ENCODE results near the gene DRC1.
"Not testable (repeated sequence)": the region's sequence is repeated elsewhere in the genome, so short reads cannot be mapped to it uniquely, and the experiment has no call there.

The DRC1 gene

DNA sequence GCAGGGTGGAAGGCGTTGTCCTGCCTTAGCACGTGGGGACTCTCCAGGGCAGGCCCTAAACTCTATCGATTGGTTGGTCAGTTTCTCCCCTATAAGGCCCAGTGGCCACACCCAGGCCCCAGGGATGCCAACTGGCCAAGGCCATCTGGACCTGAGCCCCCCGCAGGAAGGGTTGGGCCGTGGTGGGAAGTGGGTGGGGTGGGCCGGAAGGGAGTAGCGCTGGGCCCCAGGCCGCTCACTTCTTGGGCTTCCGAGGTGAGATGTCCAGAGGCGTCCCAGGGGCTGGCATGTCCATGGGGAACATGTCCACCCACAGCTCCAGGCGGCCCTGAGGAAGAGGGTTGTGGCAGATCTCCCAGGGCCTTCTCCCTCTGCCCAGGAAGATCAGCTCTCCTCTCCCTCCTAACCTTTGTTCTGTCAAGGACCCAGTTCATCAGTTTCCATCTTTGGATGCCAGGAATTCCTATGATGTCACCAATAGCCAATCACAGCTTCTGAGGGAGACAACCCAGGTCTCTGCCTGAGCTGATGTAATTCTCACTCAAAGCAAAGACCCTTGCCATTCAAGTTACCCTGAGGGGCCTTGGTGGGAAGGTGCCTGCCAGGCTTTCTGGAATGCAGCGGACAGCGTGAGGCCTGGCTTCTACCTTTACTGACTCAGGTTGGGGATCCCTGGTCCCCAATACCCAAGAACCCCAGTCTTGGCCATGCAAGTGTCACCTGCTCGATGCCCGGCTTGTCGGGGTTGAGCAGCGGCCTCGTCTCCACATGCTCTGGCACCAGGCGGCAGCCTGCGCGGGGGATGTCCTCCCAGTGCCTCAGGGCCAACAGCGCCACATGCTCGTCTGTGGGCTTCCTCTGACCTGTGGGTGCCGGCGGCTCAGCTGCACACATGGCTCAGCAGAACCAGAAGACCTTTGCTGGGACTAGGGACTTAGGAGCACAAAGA lies 61.8 kb downstream of the DRC1 start:
- DNase-seq (ENCODE audit: low spot score) = no peak

DNA sequence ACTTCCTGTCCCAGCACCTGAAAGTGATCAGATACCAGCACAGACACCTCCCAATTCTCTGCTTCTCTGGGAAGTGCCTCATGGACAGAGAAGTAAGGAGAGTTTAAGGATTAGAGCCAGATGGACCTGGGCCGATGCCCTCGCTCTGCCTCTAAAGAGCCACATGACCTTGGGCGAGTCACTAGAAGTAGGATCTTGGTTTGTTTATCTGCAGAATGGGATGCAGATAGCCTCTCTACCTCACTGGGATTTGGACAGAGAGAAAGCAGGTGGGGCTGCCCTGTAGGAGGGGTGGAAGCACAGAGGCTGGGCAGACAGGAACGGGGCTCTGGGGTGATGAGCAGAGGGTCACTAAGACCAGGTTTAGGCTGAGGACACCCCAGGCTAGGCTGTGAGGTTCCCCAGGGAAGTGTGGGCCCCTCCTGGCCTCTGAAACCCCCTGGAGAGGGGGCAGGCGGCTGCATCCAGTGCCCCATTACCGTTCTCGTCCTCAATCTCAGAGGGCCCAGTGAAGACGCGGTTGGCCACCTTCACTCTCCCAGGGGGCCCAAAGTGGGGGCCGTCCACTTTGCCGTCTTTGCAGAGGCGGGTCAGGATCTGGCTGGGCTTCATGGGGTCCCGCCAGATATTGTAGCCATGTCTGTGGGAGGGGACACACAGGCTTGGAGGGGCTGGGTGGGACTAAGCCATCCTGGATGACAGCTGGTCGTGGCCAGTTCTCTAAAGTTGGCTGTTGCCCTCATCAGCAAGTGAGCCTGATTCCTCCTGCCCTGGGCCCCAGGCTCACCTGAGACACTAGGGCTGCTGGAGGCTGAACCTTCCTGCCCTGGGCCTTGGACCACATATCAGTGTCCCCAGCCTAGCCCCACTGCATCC lies 62.9 kb downstream of the DRC1 start:
- DNase-seq (ENCODE audit: low spot score) = no peak

DNA sequence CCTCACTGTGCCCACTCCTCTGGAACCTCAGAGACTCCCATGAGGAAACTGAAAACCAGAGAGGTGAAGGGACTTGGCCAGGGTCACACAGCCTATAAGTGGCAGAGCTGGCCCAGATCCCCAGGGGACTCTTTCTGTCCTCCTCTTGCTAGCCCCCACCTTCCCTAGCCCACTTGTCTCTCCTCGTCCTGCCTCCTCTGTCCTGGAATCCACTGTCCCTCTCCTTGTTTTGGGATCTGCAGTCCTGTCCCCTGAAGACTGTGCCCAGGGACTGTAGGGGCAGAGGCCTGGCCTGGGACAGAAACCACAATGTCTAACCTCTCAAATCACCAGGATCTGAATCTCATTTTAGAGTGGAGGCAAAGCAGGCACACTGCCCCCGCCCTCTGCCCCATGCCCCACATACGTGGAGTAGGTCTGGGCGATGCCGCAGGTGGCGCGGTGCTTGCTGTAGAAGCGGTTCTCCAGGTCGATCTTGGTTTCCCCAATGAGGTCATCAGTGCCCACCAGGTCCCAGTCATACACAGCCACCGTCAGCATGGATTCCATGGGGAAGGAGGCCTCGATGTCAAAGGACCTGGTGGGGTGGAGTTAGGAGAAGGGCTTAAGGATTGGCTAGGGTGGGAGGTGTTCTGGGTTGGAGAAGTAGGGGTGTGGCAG lies 63.7 kb downstream of the DRC1 start:
- DNase-seq (ENCODE audit: low spot score) = no peak

DNA sequence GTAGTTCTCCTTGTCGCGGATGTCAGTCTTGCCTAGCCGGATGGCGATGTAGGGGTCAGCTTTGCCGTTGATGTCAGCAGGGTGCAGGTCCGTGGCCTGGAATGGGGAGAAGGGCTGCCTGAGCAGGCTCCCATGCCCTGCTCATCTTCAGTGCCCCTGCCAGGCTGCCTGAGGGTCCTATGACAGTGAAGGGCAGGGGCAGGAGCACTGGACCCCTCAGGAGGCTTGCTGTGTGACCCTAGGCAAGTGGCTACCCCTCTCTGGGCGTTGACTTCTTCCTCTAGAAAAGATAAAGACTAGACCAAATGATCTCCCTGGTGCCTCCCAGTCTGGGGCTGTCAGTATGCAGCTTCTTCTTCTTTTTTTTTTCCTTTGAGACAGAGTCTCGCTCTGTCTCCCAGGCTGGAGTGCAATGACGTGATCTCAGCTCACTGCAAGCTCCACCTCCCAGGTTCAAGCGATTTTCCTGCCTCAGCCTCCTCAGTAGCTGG lies 64.3 kb downstream of the DRC1 start:
- no peak for DNase-seq (ENCODE audit: low spot score)

DNA sequence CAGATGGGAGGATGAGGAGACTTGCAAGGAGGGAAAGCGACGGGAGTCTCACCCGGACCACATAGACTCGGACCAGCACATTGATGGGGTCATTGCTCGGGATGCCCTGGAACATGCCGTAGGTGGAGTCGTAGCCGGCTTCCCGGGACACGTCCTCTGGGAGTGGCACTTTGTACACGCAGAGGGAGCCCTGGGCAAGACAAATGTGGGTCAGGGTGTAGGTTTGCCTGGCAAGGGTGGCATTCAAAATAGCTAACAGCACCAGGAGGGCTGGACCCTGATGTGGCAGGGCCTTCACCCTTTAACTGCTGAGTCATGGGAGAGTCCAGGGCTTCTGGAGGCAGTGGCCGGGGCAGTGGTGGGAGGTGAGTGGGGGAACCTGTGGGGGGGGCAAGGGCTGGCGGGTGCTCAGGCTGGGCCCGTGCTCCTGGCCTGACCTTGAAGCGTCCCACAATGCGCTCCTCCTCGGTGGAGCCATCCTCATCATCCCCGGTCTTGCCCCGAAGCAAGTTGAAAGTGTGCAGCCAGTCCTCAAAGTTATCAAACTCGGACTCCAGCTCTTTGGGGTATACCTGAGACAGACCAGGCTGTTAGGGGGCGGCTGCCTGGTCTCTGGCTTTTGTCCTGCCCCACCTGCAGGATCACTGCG lies 65.1 kb downstream of the DRC1 start:
- DNase-seq (ENCODE audit: low spot score) = no peak

DNA sequence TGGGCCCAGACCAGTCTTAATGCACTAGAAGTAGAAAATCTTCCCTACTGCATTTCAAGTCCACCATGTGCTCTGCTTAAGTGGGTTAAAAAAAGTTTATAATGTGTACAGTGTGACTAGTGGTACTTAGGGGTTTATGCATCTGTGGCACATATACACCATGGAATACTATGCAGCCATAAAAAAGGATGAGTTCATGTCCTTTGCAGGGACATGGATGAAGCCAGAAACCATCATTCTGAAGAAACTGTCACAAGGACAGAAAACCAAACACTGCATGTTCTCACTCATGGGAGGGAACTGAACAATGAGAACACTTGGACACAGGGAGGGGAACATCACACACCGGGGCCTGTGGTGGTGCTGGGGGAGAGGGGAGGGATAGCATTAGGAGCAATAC lies 66.8 kb downstream of the DRC1 start:
- DNase-seq (ENCODE audit: low spot score) = not testable (repeated sequence)

DNA sequence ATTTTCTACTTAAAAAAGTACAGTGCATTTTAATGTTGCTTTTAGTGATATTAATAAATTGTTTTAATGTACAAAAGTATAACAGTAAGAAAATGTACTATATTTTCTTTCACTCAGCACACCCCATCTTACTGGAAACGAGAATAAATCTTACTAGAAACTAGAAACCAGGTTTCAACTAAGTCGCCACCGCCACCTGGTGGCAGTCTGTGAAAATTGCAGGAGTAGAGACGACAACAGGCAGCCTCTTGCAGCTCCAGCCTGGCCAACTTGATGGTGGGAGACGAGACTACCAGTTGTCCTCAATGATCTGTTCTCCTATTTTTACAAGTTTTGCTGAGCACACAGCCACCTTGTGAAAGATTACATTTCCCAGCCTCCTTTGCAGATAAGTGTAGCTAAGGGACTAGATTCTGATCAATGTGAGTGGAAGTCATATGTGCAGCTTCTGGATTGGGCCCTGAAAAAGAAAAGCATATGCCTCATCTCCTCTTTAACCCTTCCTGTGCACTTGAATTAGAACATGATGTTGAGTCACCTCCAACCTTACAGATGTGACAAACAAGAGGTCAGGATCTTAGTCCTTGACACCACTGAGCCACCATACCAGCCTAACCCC lies 67.5 kb downstream of the DRC1 start:
- peak; percentile 15 for DNase-seq (ENCODE audit: low spot score)

DNA sequence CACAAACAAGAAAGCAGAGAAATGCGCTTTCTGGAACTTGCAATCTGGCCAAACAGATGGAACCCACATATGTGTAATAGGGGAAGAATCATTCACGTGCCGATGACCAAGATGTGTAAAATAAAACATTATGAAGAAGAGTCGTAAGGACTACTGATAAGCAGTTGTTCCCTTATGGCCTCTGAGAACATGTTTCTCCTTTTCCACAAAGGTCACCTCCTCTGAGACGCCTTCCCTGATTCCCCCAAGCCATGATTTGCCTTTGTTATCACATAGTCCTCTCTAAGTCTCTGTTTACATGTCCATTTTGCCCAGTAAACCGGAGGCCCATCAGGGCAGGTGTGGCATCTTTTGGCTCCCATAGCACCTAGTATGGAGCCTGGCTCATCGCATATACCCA lies 68.2 kb downstream of the DRC1 start:
- DNase-seq (ENCODE audit: low spot score) = no peak

DNA sequence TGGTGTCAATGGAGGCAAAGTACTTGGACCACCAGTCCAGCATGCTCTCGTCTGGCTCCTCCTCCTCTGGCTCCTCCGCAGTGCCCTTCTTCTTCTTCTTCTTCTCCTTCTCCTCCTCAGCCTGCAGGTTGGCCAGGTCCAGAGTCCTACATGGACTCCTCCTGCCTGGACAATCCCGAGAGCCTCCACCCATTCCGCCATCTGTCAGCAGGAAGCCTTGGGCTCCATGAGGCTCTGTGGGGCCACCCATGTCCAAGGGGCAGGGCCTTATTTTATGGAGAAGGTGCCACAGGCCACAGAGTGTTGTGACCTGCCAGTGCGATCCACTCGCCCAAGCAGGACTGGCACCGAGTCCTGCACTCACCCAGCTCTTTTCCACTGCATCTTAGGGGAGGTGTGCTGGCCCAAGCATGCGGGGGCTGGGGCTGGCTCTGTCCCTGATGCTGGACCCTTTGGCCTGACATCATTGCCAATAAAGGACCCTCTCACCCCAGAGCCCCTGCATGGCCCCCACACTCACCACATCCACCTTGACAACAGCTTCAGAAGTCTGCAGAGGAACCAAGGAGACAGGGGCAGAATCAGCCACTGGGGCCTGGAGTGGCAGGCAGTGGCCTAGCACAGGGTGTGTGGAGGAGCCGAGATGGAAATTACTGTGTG lies 69.0 kb downstream of the DRC1 start:
- no peak for DNase-seq (ENCODE audit: low spot score)

DNA sequence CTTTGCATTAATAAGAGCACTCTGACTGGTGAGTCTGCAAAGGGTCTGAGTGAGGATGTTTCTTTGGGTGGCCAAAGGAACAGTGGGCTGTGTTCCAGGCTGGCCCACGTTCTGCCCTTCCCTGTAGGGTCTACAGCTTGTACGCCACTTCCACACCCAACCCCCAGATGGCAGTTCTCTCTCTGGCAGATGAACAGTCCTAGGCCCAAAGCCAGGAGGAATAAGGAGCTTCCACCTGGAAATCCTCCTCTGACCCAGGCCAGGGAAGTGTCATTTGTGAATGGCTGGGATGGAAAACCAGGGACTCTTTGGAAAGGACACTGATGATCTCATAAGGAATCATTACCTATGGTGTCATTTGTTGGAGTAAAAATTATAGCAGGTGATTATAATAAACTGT lies 69.6 kb downstream of the DRC1 start:
- no peak for DNase-seq (ENCODE audit: low spot score)

DNA sequence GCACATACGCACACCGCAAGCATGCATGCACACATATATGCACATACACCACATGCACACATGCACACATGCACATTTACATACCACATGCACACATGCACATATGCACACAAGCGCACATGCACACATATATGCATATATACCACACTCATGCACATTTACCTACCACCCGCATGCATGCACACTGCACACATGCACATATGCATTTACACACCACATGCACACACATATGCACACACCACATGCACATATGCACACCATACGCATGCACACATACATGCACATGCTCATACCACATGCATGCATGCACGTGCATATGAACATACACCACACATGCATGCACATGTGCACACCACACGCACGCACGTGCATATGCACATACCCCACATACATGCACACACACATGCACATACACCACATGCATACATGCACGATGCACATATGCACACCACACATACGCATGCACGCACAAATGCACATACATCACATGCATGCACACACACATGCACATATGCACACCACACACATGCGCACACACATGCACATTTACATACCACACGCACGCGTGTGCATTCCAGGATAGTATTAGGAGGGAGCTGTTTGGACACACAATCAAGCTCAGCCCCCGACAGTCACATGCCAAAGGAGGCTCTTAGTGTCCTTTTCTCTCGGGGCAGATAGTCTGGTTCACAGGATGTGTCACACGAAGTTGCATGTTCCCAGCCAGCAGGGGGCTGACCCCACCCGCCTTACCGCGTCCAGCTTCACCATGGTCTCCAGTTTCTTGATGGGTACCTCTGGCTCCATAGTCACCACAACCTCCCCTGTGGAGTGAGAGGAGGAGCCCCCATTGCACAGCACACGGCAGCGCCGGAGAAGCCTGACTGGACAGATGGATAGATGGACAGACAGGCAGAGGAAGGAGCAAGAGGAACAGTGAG lies 70.3 kb downstream of the DRC1 start:
- no peak for DNase-seq (ENCODE audit: low spot score)

DNA sequence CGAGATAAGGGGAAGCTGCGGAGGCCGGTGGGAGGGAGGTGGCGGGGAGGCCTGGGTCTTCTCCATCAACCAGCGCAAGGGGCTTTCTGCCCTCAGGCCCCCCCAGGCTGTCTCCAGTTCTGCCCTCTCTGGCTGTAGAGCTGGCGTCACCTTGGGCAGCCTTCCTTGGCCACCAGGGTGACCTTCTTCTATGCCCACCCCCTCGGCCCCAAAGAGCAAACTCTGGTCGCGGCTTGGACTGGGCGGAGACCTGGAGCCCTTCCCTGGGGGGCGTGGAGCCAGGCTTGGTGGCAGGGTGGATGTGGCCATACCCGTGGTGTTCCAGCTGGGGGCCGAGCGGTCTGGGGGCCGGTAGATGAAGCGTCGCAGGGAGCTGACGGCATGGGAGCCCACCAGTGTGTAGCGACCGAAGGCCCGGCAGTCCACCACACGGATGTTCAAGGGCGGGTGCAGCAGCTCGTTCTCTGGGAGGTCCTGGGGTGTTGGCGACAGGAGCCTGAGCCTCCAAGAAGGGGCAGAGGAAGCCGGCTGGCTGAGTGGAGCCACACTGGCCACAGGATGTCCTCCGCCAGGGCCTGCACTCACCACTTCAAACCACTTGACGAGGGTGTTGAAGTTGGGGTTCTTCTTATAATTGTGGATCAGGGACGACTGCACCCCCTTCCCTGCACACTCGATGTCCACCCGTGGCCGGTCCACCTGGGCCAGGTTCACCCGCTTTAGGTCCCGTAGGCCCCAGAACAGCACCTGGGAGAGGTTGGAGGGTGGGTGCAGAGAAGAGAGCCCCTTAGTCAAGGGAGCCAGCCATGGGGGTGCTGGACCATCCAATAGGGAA lies 71.3 kb downstream of the DRC1 start:
- no peak for DNase-seq (ENCODE audit: low spot score)

DNA sequence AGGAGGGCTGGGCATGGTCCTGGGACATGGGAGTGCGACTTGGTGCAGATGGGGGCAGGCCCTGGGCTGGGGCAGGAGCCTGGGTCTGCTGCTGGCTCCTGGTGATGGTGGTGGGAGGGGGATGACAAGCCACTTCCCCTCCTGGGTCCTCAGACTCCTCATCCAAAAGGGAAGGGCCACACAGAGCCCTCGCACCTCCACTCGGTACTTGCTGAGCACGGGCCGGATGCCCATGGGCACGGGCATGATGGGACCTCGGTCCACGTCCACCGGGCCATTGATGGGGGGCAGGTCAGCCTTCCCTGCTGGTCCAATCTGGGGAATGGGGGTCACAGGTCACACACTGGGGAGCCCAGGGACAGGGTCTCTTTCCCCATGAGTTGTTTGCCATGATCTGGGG lies 72.1 kb downstream of the DRC1 start:
- DNase-seq (ENCODE audit: low spot score) = no peak

DNA sequence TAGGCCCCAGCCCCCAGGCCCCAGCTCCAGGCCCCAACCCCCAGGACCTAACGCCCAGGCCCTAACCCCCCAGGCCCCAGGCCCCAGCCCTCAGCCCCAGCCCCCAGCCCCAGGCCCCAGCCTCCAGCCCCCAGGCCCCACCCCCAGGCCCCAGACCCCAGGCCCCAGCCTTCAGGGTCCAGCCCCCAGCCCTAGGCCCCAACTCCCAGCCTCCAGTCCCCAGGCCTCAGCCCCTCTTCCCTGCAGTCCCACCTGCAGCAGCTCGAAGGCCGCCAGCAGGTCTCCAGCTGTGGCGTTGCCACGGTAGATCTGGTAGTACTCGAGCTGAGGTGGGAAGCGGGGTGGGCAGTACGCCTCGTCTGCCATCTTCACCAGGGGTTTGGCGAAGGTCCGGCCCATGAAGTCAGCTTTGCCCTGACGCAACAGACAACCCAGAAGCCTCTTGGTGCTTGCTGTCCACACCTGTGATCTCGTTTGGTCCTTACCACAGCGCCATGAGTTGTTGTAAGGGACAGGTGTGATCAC lies 72.6 kb downstream of the DRC1 start:
- no peak for DNase-seq (ENCODE audit: low spot score)

DNA sequence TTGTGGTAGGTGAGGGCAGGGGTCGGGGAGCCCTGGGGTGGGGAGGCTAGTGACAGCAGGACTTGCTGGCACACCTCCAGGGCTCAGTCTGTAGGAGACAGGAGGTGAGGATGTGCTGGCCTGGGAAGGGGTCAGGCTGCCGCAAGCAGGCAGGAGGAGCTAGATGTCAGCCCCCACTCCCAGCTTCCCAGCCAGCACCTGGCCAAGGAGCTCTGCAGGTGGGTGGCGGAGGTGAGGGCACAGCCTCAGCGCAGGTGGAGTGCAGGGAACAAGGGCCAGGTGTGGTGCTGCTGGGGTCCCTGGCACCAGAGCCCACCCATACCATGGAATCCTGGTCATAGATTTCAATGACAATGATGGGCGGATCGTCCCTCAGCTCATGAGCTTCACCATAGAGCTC lies 73.3 kb downstream of the DRC1 start:
- DNase-seq (ENCODE audit: low spot score) = no peak

DNA sequence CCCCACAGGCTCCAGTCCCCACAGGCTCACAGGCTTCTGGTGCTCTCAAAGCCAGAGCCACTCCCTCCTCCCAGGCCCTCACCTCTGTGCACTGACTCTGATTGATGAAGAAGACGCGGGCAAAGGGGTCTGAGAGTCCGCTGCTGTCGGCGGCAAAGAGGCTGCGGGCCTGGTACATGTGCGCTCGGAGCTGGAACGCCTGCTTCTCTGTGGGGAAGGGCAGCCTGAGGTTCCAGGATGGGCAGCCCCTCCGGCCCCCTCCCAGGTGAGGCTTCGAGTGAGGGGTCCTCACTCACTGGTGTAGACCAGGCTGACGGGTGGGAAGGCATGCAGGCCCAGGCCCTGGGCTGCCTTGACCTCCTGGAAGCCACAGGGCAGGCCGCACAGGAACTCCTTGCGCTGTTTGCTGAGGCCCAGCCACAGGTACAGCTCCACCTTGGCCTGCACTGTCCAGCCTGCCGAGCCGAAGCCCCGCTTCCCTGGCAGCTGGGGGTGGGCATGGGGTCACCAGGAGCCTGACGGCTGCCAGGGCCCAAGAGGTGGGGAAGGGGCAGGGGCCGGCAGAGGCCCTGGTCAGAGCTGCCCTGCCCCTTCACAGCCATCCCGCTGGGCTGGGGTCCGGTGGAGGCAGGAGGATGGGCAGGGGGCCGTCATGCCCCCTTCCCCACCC lies 74.2 kb downstream of the DRC1 start:
- DNase-seq (ENCODE audit: low spot score) = no peak

DNA sequence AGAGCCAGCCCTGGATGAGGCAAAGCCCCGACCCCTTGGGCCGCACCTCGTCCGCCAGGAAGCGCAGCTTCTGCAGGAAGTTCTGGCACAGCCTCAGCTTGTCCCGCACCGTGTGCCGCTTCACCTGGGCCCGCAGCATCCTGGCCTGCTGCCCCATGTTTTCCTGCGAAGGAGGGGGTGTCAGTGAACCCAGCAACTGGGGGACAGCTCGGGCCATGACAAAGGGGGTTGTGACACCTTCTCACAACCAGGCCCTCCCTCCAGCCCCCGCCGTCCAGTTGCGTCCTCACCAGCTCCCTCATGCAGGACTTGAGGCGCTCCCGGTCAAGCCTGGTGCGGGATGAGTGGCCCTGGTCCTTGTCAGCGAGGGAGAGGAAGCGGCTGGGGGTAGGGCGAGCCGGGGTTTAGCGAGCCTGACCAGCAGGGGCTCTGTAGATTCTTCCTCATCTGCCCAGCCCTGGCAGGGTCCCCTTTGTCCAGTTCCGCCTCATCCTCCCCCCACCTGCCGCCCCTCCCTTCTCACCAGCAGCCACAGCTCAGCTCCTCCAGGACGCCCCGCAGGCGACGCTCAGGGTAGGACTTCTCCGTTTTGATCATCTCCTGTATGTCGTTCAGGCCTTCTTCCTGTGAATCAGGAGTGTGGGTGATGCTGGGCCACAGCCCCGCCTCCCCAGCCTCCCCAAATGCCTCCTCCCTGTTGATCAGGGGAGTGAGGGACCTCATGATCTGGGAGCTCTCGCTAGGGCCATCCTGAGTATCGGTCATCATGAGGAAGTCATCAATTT lies 75.6 kb downstream of the DRC1 start:
- no peak for DNase-seq (ENCODE audit: low spot score)
